ENCODE results near the gene VAMP1. TPM values are rescaled to one million over a fixed set of nuclear protein-coding genes. Genes with fewer than 3 reads are reported as not detected.
A peak's percentile ranks its signal among the peaks of the same experiment; 100 is the strongest.
"Not testable (repeated sequence)": the region's sequence is repeated elsewhere in the genome, so short reads cannot be mapped to it uniquely, and the experiment has no call there.

The VAMP1 gene
- total and polyA plus RNA-seq, 2 donors (not counting 3 experiments of a cell fraction or from before 2014, with no cell fraction given): 7.0 to 9.0 TPM

DNA sequence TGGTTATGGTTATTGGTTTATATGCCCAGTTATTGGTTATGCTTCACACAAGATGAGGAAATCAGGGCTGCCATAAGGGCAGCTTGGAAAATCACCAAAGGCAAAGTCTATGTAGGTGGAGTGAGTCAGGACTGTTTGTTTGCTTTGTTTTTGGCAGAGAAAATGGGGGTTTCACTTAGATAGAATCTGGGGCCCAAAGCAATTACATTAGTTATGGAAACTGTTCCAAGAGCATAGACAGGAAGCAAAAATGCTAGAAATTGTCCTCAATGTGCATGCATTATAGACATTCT is 2.2 kb downstream of the VAMP1 start:
- H3K4me1 ChIP-seq (ENCODE audit: control insufficient read depth, extremely low read depth, insufficient read depth, low read length): peaks cover 19% of the 10 kb centered on the region
- peak; percentile 21 for FAIRE-seq
- H3K9ac ChIP-seq (replicated peaks; ENCODE audit: extremely low read depth, insufficient read depth, low read length): no peak overlapping the region
- H2AFZ ChIP-seq (ENCODE audit: low read depth, low read length): no peak overlapping the region
- dilution Hi-C loops (cut with MboI; ENCODE audit: extremely low pct_ligation_motif_present, low sequenced_read_pairs): no loop called here
- no peaks in the 10 kb centered on the region for H3K9me3 ChIP-seq (replicated peaks; ENCODE audit: control insufficient read depth, insufficient read depth, low read length)
- TF ChIP-seq FOS (IDR thresholded peaks at IDR 0.05; ENCODE audit: borderline replicate concordance, insufficient read depth, low read length): no peak
- TF ChIP-seq EZH2 (IDR thresholded peaks at IDR 0.05; ENCODE audit: borderline replicate concordance, low read depth, low read length, severe bottlenecking): no peak
- TF ChIP-seq, protein P1, sequence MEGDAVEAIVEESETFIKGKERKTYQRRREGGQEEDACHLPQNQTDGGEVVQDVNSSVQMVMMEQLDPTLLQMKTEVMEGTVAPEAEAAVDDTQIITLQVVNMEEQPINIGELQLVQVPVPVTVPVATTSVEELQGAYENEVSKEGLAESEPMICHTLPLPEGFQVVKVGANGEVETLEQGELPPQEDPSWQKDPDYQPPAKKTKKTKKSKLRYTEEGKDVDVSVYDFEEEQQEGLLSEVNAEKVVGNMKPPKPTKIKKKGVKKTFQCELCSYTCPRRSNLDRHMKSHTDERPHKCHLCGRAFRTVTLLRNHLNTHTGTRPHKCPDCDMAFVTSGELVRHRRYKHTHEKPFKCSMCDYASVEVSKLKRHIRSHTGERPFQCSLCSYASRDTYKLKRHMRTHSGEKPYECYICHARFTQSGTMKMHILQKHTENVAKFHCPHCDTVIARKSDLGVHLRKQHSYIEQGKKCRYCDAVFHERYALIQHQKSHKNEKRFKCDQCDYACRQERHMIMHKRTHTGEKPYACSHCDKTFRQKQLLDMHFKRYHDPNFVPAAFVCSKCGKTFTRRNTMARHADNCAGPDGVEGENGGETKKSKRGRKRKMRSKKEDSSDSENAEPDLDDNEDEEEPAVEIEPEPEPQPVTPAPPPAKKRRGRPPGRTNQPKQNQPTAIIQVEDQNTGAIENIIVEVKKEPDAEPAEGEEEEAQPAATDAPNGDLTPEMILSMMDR (IDR thresholded peaks at IDR 0.05; ENCODE audit: extremely low read depth in 1 of 2, insufficient read depth in 1 of 2, low read depth in 1 of 2, low read length in 2 of 2): no peak
- TF ChIP-seq GATA2 (IDR thresholded peaks at IDR 0.05; ENCODE audit: insufficient read depth, insufficient read length, low read depth, low read length): no peak
- TF ChIP-seq JUN (IDR thresholded peaks at IDR 0.05; ENCODE audit: borderline replicate concordance, insufficient read depth, insufficient read length, low read depth): no peak
- no peak for TF ChIP-seq POLR2AphosphoS5 (IDR thresholded peaks at IDR 0.05; ENCODE audit: insufficient read depth, low read depth, low read length)
- no peak for TF ChIP-seq POLR2A (IDR thresholded peaks at IDR 0.05; ENCODE audit: low read depth, low read length)
- TF ChIP-seq, protein P2, sequence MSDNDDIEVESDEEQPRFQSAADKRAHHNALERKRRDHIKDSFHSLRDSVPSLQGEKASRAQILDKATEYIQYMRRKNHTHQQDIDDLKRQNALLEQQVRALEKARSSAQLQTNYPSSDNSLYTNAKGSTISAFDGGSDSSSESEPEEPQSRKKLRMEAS (IDR thresholded peaks at IDR 0.05; ENCODE audit: insufficient read depth, insufficient read length): no peak
- TF ChIP-seq MYC (IDR thresholded peaks at IDR 0.05; ENCODE audit: low read depth, low read length): no peak
- CTCF ChIA-PET: interaction anchor here (5.2 kb wide), 1 partner anchor 70 kb away, joined by 33 read pairs; no protein-coding TSS in a partner anchor
- H4K20me1 ChIP-seq (replicated peaks; ENCODE audit: control insufficient read depth, extremely low read depth, insufficient read depth, low read length): no peaks in the 10 kb centered on the region
- POLR2A ChIA-PET: interaction anchor here (0.7 kb wide), 1 partner anchor 377 kb away, joined by 3 read pairs; no protein-coding TSS in a partner anchor
- BruUV-seq (replicated peaks): no TSS peak
- H3K9me1 ChIP-seq (replicated peaks; ENCODE audit: control insufficient read depth, extremely low read depth, insufficient read depth, low read length): no peaks in the 10 kb centered on the region
- H3K4me3 ChIP-seq (replicated peaks in 1 of 3; ENCODE audit: insufficient read depth in 1 of 3, low read depth in 1 of 3, low read length in 3 of 3): no peak overlapping the region
- H3K79me2 ChIP-seq (ENCODE audit: control insufficient read depth, insufficient read depth, low read length): peaks cover 2% of the 10 kb centered on the region
- peaks cover 0 to 7% of the 10 kb centered on the region in 2 experiments for H3K36me3 ChIP-seq (ENCODE audit: control insufficient read depth in 2 of 2, extremely low read depth in 1 of 2, insufficient read depth in 2 of 2, low read length in 2 of 2)
- H3K27me3 ChIP-seq (ENCODE audit: control insufficient read depth in 2 of 2, insufficient read depth in 2 of 2, low read length in 2 of 2): no peaks in the 10 kb centered on the region
- intact Hi-C loops (cut with micrococcal nuclease): loop anchor here (5.0 kb wide), 1 partner anchor 131 kb away; no protein-coding TSS in a partner anchor
- no peak overlapping the region for H3K27ac ChIP-seq (ENCODE audit: insufficient read depth, low read depth, low read length)
- no peak overlapping the region for H3K4me2 ChIP-seq (ENCODE audit: insufficient read depth, low read length)
- no peak for DNase-seq (ENCODE audit: low read depth, low spot score)

DNA sequence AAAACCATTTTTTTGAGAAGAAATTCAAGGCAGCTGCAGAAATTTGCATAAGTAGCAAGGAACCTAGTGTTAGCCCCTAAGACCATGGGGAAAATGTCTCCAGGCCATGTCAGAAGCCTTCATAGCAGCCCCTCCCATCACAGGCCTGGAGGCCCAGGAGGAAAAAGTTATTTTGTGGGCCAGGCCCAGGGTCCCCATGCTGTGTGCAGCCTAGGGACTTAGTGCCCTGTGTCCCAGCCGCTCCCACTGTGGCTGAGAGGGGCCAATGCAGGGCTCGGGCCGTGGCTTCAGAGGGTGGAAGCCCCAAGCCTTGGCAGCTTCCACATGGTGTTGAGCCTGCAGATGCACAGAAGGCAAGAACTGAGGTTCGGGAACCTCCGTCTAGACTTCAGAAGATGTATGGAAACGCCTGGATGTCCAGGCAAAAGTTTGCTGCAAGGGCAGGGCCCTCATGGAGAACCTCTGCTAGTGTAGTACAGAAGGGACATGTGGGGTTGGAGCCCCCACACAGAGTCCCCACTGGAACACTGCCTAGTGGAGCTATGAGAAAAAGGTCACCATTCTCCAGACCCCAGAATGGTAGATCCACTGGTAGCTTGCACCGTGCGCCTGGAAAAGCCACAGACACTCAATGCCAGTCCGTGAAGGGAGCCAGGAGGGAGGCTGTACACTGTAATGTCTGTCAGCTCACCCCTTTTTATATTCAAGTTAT is 2.8 kb downstream of the VAMP1 start:
- H2AFZ ChIP-seq (ENCODE audit: low read depth, low read length); DNase-seq (ENCODE audit: low read depth, low spot score); H3K27me3 ChIP-seq (ENCODE audit: control insufficient read depth in 2 of 2, insufficient read depth in 2 of 2, low read length in 2 of 2); H3K4me2 ChIP-seq (ENCODE audit: insufficient read depth, low read length); H3K9ac ChIP-seq (replicated peaks; ENCODE audit: extremely low read depth, insufficient read depth, low read length); H3K4me3 ChIP-seq (replicated peaks in 1 of 3; ENCODE audit: insufficient read depth in 1 of 3, low read depth in 1 of 3, low read length in 3 of 3); H3K27ac ChIP-seq (ENCODE audit: insufficient read depth, low read depth, low read length); H3K9me1 ChIP-seq (replicated peaks; ENCODE audit: control insufficient read depth, extremely low read depth, insufficient read depth, low read length); BruUV-seq (replicated peaks); FAIRE-seq; H3K79me2 ChIP-seq (ENCODE audit: control insufficient read depth, insufficient read depth, low read length); H3K36me3 ChIP-seq (ENCODE audit: control insufficient read depth in 2 of 2, extremely low read depth in 1 of 2, insufficient read depth in 2 of 2, low read length in 2 of 2); H3K9me3 ChIP-seq (replicated peaks; ENCODE audit: control insufficient read depth, insufficient read depth, low read length); H4K20me1 ChIP-seq (replicated peaks; ENCODE audit: control insufficient read depth, extremely low read depth, insufficient read depth, low read length); dilution Hi-C loops (cut with MboI; ENCODE audit: extremely low pct_ligation_motif_present, low sequenced_read_pairs): not testable (repeated sequence)
- H3K4me1 ChIP-seq (ENCODE audit: control insufficient read depth, extremely low read depth, insufficient read depth, low read length): peaks cover 23% of the 10 kb centered on the region
- ChIA-PET POLR2A (interaction anchor here (0.7 kb wide), 1 partner anchor 377 kb away, joined by 3 read pairs; no protein-coding TSS in a partner anchor), CTCF (interaction anchor here (5.2 kb wide), 1 partner anchor 71 kb away, joined by 33 read pairs; no protein-coding TSS in a partner anchor)
- intact Hi-C loops (cut with micrococcal nuclease): loop anchor here (5.0 kb wide), 1 partner anchor 130 kb away; no protein-coding TSS in a partner anchor

All from endothelial cell of umbilical vein (primary cell).